Measurements from ENCODE around the gene BLOC1S5.
"Not testable (repeated sequence)": the region's sequence is repeated elsewhere in the genome, so short reads cannot be mapped to it uniquely, and the experiment has no call there.

Gene BLOC1S5

GRCh38 chr6:7991536-7991935, 72.7 kb downstream of the BLOC1S5 start:
- no peak for DNase-seq

- DNase-seq = no peak
These were observed 78.0 kb downstream of the BLOC1S5 start for GRCh38 chr6:7986219-7986618.

- DNase-seq = not testable (repeated sequence)
These were observed 80.2 kb downstream of the BLOC1S5 start for GRCh38 chr6:7983967-7984366.

GRCh38 chr6:7979831-7980230, 84.4 kb downstream of the BLOC1S5 start:
- DNase-seq = no peak

GRCh38 chr6:7978736-7979135, 85.5 kb downstream of the BLOC1S5 start:
- DNase-seq = no peak

GRCh38 chr6:7976485-7977056, 87.6 kb downstream of the BLOC1S5 start:
- no peak for DNase-seq

GRCh38 chr6:7975764-7976146, 88.4 kb downstream of the BLOC1S5 start:
- DNase-seq = no peak

GRCh38 chr6:7974938-7975763, 89.0 kb downstream of the BLOC1S5 start:
- no peak for DNase-seq

- DNase-seq = no peak
These were observed 89.6 kb downstream of the BLOC1S5 start for GRCh38 chr6:7974565-7974937.

GRCh38 chr6:7973584-7973983, 90.6 kb downstream of the BLOC1S5 start:
- no peak for DNase-seq

- no peak for DNase-seq
These were observed 92.7 kb downstream of the BLOC1S5 start for GRCh38 chr6:7971499-7971898.

- DNase-seq = no peak
These were observed 93.6 kb downstream of the BLOC1S5 start for GRCh38 chr6:7970616-7971015.
